Measurements from ENCODE around the gene ZNF423. TPM values are rescaled to one million over a fixed set of nuclear protein-coding genes. Genes with fewer than 3 reads are reported as not detected.

The ZNF423 gene
- total and polyA plus RNA-seq, 9 of the 15 experiments (the other 6 are each of a cell fraction or from before 2014, with no cell fraction given) = not detected

DNA sequence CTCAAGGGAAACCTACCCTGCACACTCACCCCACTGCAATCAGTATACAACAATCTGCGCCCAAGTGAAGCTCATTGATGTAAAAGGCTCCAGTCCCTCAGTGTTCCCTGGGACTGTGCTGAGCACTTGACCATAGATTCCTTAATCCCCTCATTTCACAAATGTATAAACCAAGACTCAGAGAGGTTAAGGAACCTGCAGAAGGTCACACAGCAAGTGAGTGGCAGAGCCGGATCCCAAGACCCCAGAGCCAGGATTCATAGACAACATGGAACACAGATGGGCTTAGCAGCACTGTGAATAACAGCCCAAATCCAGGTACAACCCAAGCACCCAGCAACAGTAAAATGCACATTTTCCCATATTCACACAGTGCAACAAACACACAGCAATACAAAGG lies 256.6 kb downstream of the ZNF423 start:
- peaks cover 4% of the 10 kb centered on the region; the same call in 1 of the 2 replicates for H4K20me1 ChIP-seq (replicated peaks; ENCODE audit: control insufficient read depth, insufficient read depth, low read length)
- H3K27me3 ChIP-seq (ENCODE audit: control insufficient read depth in 2 of 2, insufficient read depth in 2 of 2, low read length in 2 of 2) = peaks cover 47 to 79% of the 10 kb centered on the region in 2 experiments
- no peak overlapping the region for H3K9ac ChIP-seq (ENCODE audit: insufficient read depth in 1 of 2, low read depth in 2 of 2, low read length in 2 of 2)
- WGBS (ENCODE audit: insufficient coverage, low coverage, missing lambda C conversion rate) = 0% methylated on average over 2 of the region's 2 CpGs
- BruUV-seq (replicated peaks) = no TSS peak
- H3K79me2 ChIP-seq (ENCODE audit: control insufficient read depth, insufficient read depth, low read length) = no peaks in the 10 kb centered on the region
- H3K4me2 ChIP-seq (ENCODE audit: insufficient read depth, low read length) = no peak overlapping the region
- no peak overlapping the region for H2AFZ ChIP-seq (ENCODE audit: low read depth, low read length)
- no peaks in the 10 kb centered on the region for H3K9me3 ChIP-seq (replicated peaks; ENCODE audit: control insufficient read depth, insufficient read depth, low read depth, low read length)
- in situ Hi-C loops (cut with MboI) = no loop called here
- intact Hi-C loops (cut with micrococcal nuclease) = no loop called here
- DNase-seq (ENCODE audit: extremely low read depth in 1 of 4, low spot score in 3 of 4) = no peak
- POLR2A ChIA-PET = interaction anchor here (0.6 kb wide), 1 partner anchor 69 kb away, joined by 5 read pairs; no protein-coding TSS in a partner anchor
- no peaks in the 10 kb centered on the region for H3K9me1 ChIP-seq (ENCODE audit: control insufficient read depth, insufficient read depth, low read length)
- CTCF ChIA-PET (ENCODE audit: low intra/inter-chr PET ratio) = no interaction called here
- no peak overlapping the region for H3K4me3 ChIP-seq
- no peaks in the 10 kb centered on the region for H3K36me3 ChIP-seq (ENCODE audit: control insufficient read depth, insufficient read depth, low read length)
- H3K4me1 ChIP-seq (replicated peaks in 1 of 2; ENCODE audit: control insufficient read depth in 2 of 2, insufficient read depth in 2 of 2, low read length in 2 of 2) = no peaks in the 10 kb centered on the region
- no peak for FAIRE-seq
- H3K27ac ChIP-seq (ENCODE audit: extremely low read depth, low read depth, low read length) = no peak overlapping the region
- no peak for ATAC-seq
- TF ChIP-seq ATF1 (CRISPR knock-in tag; IDR thresholded peaks at IDR 0.05) = no peak
- no peak for TF ChIP-seq ATF1 (tag; IDR thresholded peaks at IDR 0.05)
- no peak for TF ChIP-seq HCFC1 (IDR thresholded peaks at IDR 0.05; ENCODE audit: low read depth, low read length)
- peak; percentile 65; the same call in 1 of the 2 replicates for TF ChIP-seq BCOR (IDR thresholded peaks at IDR 0.05)
- TF ChIP-seq PML (IDR thresholded peaks at IDR 0.05; ENCODE audit: low read length) = no peak
- TF ChIP-seq THRAP3 (IDR thresholded peaks at IDR 0.05; ENCODE audit: borderline replicate concordance) = no peak
- TF ChIP-seq ZFP36 (IDR thresholded peaks at IDR 0.05; ENCODE audit: low read depth, low read length, partially characterized antibody) = peak; percentile 63
- TF ChIP-seq RBM25 (IDR thresholded peaks at IDR 0.05; ENCODE audit: low read depth, low read length, severe bottlenecking) = peak; percentile 83
- TF ChIP-seq, protein P1, sequence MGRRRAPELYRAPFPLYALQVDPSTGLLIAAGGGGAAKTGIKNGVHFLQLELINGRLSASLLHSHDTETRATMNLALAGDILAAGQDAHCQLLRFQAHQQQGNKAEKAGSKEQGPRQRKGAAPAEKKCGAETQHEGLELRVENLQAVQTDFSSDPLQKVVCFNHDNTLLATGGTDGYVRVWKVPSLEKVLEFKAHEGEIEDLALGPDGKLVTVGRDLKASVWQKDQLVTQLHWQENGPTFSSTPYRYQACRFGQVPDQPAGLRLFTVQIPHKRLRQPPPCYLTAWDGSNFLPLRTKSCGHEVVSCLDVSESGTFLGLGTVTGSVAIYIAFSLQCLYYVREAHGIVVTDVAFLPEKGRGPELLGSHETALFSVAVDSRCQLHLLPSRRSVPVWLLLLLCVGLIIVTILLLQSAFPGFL (CRISPR knock-in tag; IDR thresholded peaks at IDR 0.05) = no peak
- no peak for TF ChIP-seq ESRRB (CRISPR knock-in tag; IDR thresholded peaks at IDR 0.05; ENCODE audit: borderline replicate concordance)
